Stomach (tissue), 19 donors: Measurements from ENCODE around the gene LAG3. TPM values are rescaled to one million over a fixed set of nuclear protein-coding genes. Genes with fewer than 3 reads are reported as not detected.
A peak's percentile ranks its signal among the peaks of the same experiment; 100 is the strongest.

Experiments used
- DNase-seq, 2 donors: peaks; one replicate each; pipeline versions ENCODE4 v3.0.0 to v3.0.0-alpha.2; 2013 to 2019
- H3K27ac ChIP-seq, 5 donors: fragments of 200-600 bp in 4 of 5; sonication (generic) in 4 of 5; one replicate each; pipeline ENCODE4 v1.5.1; 2013 to 2019; ENCODE audit warnings: mild to moderate bottlenecking in 1 of 5, moderate library complexity in 1 of 5
- H3K27me3 ChIP-seq, 3 donors: fragments of 200-600 bp; sonication (generic); one replicate each; pipeline ENCODE4 v1.5.1; 2017 to 2019; ENCODE audit warnings: mixed run types in 1 of 3
- H3K36me3 ChIP-seq, 4 donors: fragments of 200-600 bp; sonication (generic); 1 replicate in 3 of 4; 2 replicates in 1 of 4; pipeline ENCODE4 v1.5.1; 2016 to 2019
- H3K4me1 ChIP-seq, 4 donors: fragments of 200-600 bp; sonication (generic); one replicate each; pipeline ENCODE4 v1.5.1; 2016 to 2019
- H3K4me3 ChIP-seq, 4 donors: fragments of 200-600 bp; sonication (generic) in 3 of 4; one replicate each; pipeline ENCODE4 v1.5.1; 2016 to 2019; ENCODE audit warnings: mild to moderate bottlenecking in 1 of 4
- H3K9me3 ChIP-seq, 4 donors: fragments of 200-600 bp; sonication (generic); one replicate each; pipeline ENCODE4 v1.5.1; 2016 to 2019
- CTCF ChIP-seq, 7 experiments: fragments of 450-650 bp in 4 of 7; fragments of 200-600 bp in 3 of 7; sonication (generic) in 3 of 7; IDR thresholded peaks; one replicate each; pipeline ENCODE4 v1.5.1; 2016 to 2019; ENCODE audit warnings: antibody characterized with exemption in 7 of 7, control low read depth in 2 of 7, mild to moderate bottlenecking in 1 of 7
- EP300 ChIP-seq: sonication (generic); formaldehyde crosslinking; IDR thresholded peaks from one replicate; pipeline ENCODE4 v1.6.1; 2017; ENCODE audit warnings: antibody characterized with exemption
- POLR2A ChIP-seq, 4 donors: fragments of 450-650 bp; IDR thresholded peaks; one replicate each; pipeline ENCODE4 v1.6.1; 2016; ENCODE audit warnings: antibody characterized with exemption in 4 of 4, control low read depth in 2 of 4, mild to moderate bottlenecking in 1 of 4, moderate library complexity in 1 of 4
- POLR2AphosphoS5 ChIP-seq, 3 donors: sonication (generic); formaldehyde crosslinking; IDR thresholded peaks; one replicate each; pipeline ENCODE4 v1.6.1; 2016; ENCODE audit warnings: antibody characterized with exemption in 3 of 3
- WGBS, 5 donors: extraction: QIAGEN DNeasy Blood & Tissue Kit in 3 of 5; methylation state at CpG; one replicate each; pipeline versions ENCODE4 v1.1.5 to v1.1.7; 2013 to 2018; 5-methylcytosine and 5-hydroxymethylcytosine counted together
- intact Hi-C: fragments of 100-400 bp; cut with DNase I; formaldehyde crosslinking; loops from one replicate; pipeline ENCODE4 v1.15.1; 2023; ENCODE audit warnings: low total_unique reads
- long read RNA-seq, 10 donors: transcript quantifications; one replicate each; lab custom pipeline, GENCODE V29; 2026
- polyA plus RNA-seq, 3 donors: library from polyadenylated mRNA; stranded (reverse); fragments of 200-250 nt; gene quantifications; one replicate each; pipeline ENCODE4 v1.2.3, GENCODE V29; 2013
- total RNA-seq, 5 donors: library from RNA; depleted of rRNA; stranded (reverse); fragments of >200 nt; gene quantifications; one replicate each; pipeline versions ENCODE4 v1.1.0 to v1.2.3, GENCODE V29; 2014 to 2016
- donor health status: healthy with polysubstance abuse.
- donor health status: Bipolar disorder and iron deficiency.
- donor health status: healthy.

The LAG3 gene
- 1 to 10 TPM in 2 of 5 donors, not detected in 3; 2.2 to 2.3 TPM for total RNA-seq
- polyA plus RNA-seq: 1 to 10 TPM in 2 of 3 donors, under 1 TPM in 1; 0.25 to 1.4 (median 1.2) TPM
- long read RNA-seq, donor 1: 0 reads
- long read RNA-seq, donor 2: 0 reads
- long read RNA-seq, donor 3: 0 reads
- long read RNA-seq, donor 4: 0 reads
- long read RNA-seq, donor 5: 0 reads
- long read RNA-seq, donor 6: 0 reads
- long read RNA-seq, donor 7, partial matches to known transcripts: 0 of 1 reads
- long read RNA-seq, donor 7, other reads (novel, unspliced or antisense): 0 of 1 reads
- long read RNA-seq, donor 8: 0 reads
- long read RNA-seq, donor 9: 0 reads
- long read RNA-seq, donor 10: 0 reads

- Histone ChIP-seq H3K36me3 (peaks cover 12 to 23% (median 19%) of the 10 kb centered on the region in 4 donors), H3K27me3 (peaks cover 0 to 31% (median 13%) of the 10 kb centered on the region in 3 donors), H3K27ac (peak within 1 kb of the TSS in 4 of 5 donors; percentile 10 to 96 (median 47)), H3K9me3 (no peaks in the 10 kb centered on the region), H3K4me1 (peaks cover 42 to 93% (median 83%) of the 10 kb centered on the region in 4 donors), H3K4me3 (peak within 1 kb of the TSS; percentile 39 to 48 (median 40))
- no peak for DNase-seq
- no peak for TF ChIP-seq EP300
- TF ChIP-seq POLR2AphosphoS5 (IDR thresholded peaks at IDR 0.05): no peak
- no peak for TF ChIP-seq CTCF (IDR thresholded peaks at IDR 0.05)
- intact Hi-C loops: no loop called here
- WGBS, 5 donors: 50 to 69% (median 64%) methylated on average over 13 to 15 of the region's 15 CpGs
Observed at GRCh38 chr12:6772331-6772695, at the start of gene LAG3. TSS of gene LAG3 (plus strand) at chr12:6772520. CDS start at chr12:6772853, 333 bp downstream.

GRCh38 chr12:6722863-6723262, 49.5 kb upstream of the LAG3 start:
- peaks cover under 1 to 15% (median 5%) of the 10 kb centered on the region in 4 donors for H3K36me3 ChIP-seq
- no peak overlapping the region for H3K4me3 ChIP-seq
- DNase-seq: no peak
- intact Hi-C loops: no loop called here
- H3K4me1 ChIP-seq: peaks cover 7 to 16% (median 14%) of the 10 kb centered on the region in 4 donors
- H3K27ac ChIP-seq: no peak overlapping the region
- peaks cover 0 to 10% (median 0%) of the 10 kb centered on the region in 3 donors for H3K27me3 ChIP-seq
- 78 to 87% (median 81%) methylated on average over 3 of the region's 3 CpGs for WGBS, 5 donors
- no peaks in the 10 kb centered on the region for H3K9me3 ChIP-seq
- no peak for TF ChIP-seq POLR2A (IDR thresholded peaks at IDR 0.05)
- TF ChIP-seq EP300: no peak

- intact Hi-C loops: no loop called here
- TF ChIP-seq EP300: no peak
- peak; percentile 79 to 93 (median 82) for TF ChIP-seq POLR2AphosphoS5 (IDR thresholded peaks at IDR 0.05)
- peak in 1 of 7 experiments; percentile 20 for TF ChIP-seq CTCF (IDR thresholded peaks at IDR 0.05)
- peak in 1 of 4 donors; percentile 14 for TF ChIP-seq POLR2A (IDR thresholded peaks at IDR 0.05)
- Histone ChIP-seq H3K4me1 (peaks cover 7 to 16% (median 14%) of the 10 kb centered on the region in 4 donors), H3K36me3 (peaks cover 10 to 25% (median 14%) of the 10 kb centered on the region in 4 donors), H3K9me3 (no peaks in the 10 kb centered on the region), H3K27ac (peak within 1 kb of the TSS; percentile 83 to 92 (median 90)), H3K4me3 (peak within 1 kb of the TSS; percentile 59 to 65 (median 61)), H3K27me3 (peaks cover 0 to 1% (median 0%) of the 10 kb centered on the region in 3 donors)
- 0 to 1% (median 1%) methylated on average over 37 to 49 of the region's 49 CpGs for WGBS, 5 donors
- peak; percentile 97 to 99 for DNase-seq
Observed at GRCh38 chr12:6723607-6724408, 48.5 kb upstream of the LAG3 start, which contains the start of gene COPS7A. TSS of gene COPS7A (plus strand) at chr12:6724046. CDS start at chr12:6724657, 611 bp downstream.

- H3K4me3 ChIP-seq: peak overlapping the region; percentile 59 to 65 (median 61)
- peak overlapping the region; percentile 83 to 92 (median 90) for H3K27ac ChIP-seq
- WGBS, 5 donors: 6 to 18% (median 11%) methylated on average over 10 of the region's 10 CpGs
- no peaks in the 10 kb centered on the region for H3K27me3 ChIP-seq
- no peaks in the 10 kb centered on the region for H3K9me3 ChIP-seq
- peaks cover 7 to 16% (median 14%) of the 10 kb centered on the region in 4 donors for H3K4me1 ChIP-seq
- intact Hi-C loops: no loop called here
- TF ChIP-seq CTCF (IDR thresholded peaks at IDR 0.05) (no peak), EP300 (no peak)
- DNase-seq: peak; percentile 27 to 52
- H3K36me3 ChIP-seq: peaks cover 16 to 31% (median 20%) of the 10 kb centered on the region in 4 donors
Observed at GRCh38 chr12:6724409-6724797, 47.9 kb upstream of the LAG3 start.
